ENCODE measurements around the gene MAN2B1.

DNA sequence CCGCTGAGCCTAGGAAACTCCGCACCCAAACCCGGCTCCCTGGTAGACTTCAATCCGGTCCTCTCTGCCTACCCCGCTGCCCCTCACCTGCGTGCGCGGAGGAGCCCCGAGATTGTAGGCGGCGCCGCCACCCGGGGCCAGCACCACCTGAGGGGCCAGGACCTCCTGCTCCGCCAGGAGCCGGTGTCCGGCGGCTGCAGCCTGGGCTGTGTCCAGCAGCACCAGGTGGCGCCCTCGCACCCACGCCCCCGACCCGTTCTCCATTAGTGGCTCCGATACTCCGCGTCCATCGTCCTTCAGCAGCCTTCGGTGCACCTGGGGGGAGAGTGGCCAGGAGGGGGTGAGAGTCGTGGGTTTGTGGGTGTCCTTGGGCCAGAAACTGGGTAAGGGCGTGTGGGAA is 18.5 kb downstream of the MAN2B1 start:
- TF ChIP-seq, protein P1, sequence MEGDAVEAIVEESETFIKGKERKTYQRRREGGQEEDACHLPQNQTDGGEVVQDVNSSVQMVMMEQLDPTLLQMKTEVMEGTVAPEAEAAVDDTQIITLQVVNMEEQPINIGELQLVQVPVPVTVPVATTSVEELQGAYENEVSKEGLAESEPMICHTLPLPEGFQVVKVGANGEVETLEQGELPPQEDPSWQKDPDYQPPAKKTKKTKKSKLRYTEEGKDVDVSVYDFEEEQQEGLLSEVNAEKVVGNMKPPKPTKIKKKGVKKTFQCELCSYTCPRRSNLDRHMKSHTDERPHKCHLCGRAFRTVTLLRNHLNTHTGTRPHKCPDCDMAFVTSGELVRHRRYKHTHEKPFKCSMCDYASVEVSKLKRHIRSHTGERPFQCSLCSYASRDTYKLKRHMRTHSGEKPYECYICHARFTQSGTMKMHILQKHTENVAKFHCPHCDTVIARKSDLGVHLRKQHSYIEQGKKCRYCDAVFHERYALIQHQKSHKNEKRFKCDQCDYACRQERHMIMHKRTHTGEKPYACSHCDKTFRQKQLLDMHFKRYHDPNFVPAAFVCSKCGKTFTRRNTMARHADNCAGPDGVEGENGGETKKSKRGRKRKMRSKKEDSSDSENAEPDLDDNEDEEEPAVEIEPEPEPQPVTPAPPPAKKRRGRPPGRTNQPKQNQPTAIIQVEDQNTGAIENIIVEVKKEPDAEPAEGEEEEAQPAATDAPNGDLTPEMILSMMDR (conservative IDR thresholded peaks at IDR 0.05) = no peak
- TF ChIP-seq EZH2 (IDR thresholded peaks at IDR 0.05; ENCODE audit: low read depth) = no peak

Measured in PC-9 (cell line).